ENCODE measurements around the gene STK35.

Gene STK35

GRCh38 chr20:2162823-2163166 is 61.2 kb downstream of the STK35 start:
- H3K9me3 Mint-ChIP-seq, result no peaks in the 10 kb centered on the region
- H3K27ac Mint-ChIP-seq, result no peak overlapping the region
- H3K4me3 Mint-ChIP-seq, result no peak overlapping the region
- H3K4me1 Mint-ChIP-seq, result no peaks in the 10 kb centered on the region
- H3K36me3 Mint-ChIP-seq (ENCODE audit: low read depth), result no peaks in the 10 kb centered on the region
- TF ChIP-seq CTCF (IDR thresholded peaks at IDR 0.05; ENCODE audit: unreplicated experiment in 3 of 3), result no peak
- H3K27me3 Mint-ChIP-seq (ENCODE audit: low read depth), result peaks cover 25% of the 10 kb centered on the region

- H3K4me3 Mint-ChIP-seq, result no peak overlapping the region
- H3K4me1 Mint-ChIP-seq, result no peaks in the 10 kb centered on the region
- H3K27ac Mint-ChIP-seq, result no peak overlapping the region
- no peak for TF ChIP-seq CTCF (IDR thresholded peaks at IDR 0.05; ENCODE audit: unreplicated experiment in 3 of 3)
- no peaks in the 10 kb centered on the region for H3K9me3 Mint-ChIP-seq
- peaks cover 30% of the 10 kb centered on the region for H3K27me3 Mint-ChIP-seq (ENCODE audit: low read depth)
- no peaks in the 10 kb centered on the region for H3K36me3 Mint-ChIP-seq (ENCODE audit: low read depth)
Observed at GRCh38 chr20:2163312-2163711, 61.7 kb downstream of the STK35 start.

- Mint-ChIP-seq H3K27ac (no peak overlapping the region), H3K9me3 (no peaks in the 10 kb centered on the region), H3K4me3 (no peak overlapping the region), H3K27me3 (ENCODE audit: low read depth) (peaks cover 32% of the 10 kb centered on the region), H3K4me1 (no peaks in the 10 kb centered on the region), H3K36me3 (ENCODE audit: low read depth) (no peaks in the 10 kb centered on the region)
- no peak for TF ChIP-seq CTCF (IDR thresholded peaks at IDR 0.05; ENCODE audit: unreplicated experiment in 3 of 3)
Observed at GRCh38 chr20:2163757-2164156, 62.1 kb downstream of the STK35 start.

- no peak overlapping the region for H3K27ac Mint-ChIP-seq
- no peaks in the 10 kb centered on the region for H3K9me3 Mint-ChIP-seq
- no peaks in the 10 kb centered on the region for H3K36me3 Mint-ChIP-seq (ENCODE audit: low read depth)
- no peaks in the 10 kb centered on the region for H3K4me1 Mint-ChIP-seq
- no peak for TF ChIP-seq CTCF (IDR thresholded peaks at IDR 0.05; ENCODE audit: unreplicated experiment in 3 of 3)
- H3K27me3 Mint-ChIP-seq (ENCODE audit: low read depth), result peaks cover 32% of the 10 kb centered on the region
- no peak overlapping the region for H3K4me3 Mint-ChIP-seq
Observed at GRCh38 chr20:2164421-2164820, 62.8 kb downstream of the STK35 start.

GRCh38 chr20:2164966-2165365 is 63.3 kb downstream of the STK35 start:
- Mint-ChIP-seq H3K27ac (no peak overlapping the region), H3K36me3 (ENCODE audit: low read depth) (no peaks in the 10 kb centered on the region), H3K4me3 (no peak overlapping the region), H3K9me3 (no peaks in the 10 kb centered on the region), H3K27me3 (ENCODE audit: low read depth) (peaks cover 32% of the 10 kb centered on the region), H3K4me1 (no peaks in the 10 kb centered on the region)
- TF ChIP-seq CTCF (IDR thresholded peaks at IDR 0.05; ENCODE audit: unreplicated experiment in 3 of 3), result no peak

- no peak for TF ChIP-seq CTCF (IDR thresholded peaks at IDR 0.05; ENCODE audit: unreplicated experiment in 3 of 3)
- H3K36me3 Mint-ChIP-seq (ENCODE audit: low read depth), result no peaks in the 10 kb centered on the region
- H3K4me1 Mint-ChIP-seq, result no peaks in the 10 kb centered on the region
- H3K9me3 Mint-ChIP-seq, result no peaks in the 10 kb centered on the region
- no peak overlapping the region for H3K27ac Mint-ChIP-seq
- H3K27me3 Mint-ChIP-seq (ENCODE audit: low read depth), result peaks cover 37% of the 10 kb centered on the region
- no peak overlapping the region for H3K4me3 Mint-ChIP-seq
Observed at GRCh38 chr20:2165871-2166270, 64.2 kb downstream of the STK35 start.
